UCSD-AML1 (cell line): ENCODE measurements around the gene DCC.

ENCODE experiments used
- DNase-seq: peaks from one replicate; lab custom pipeline; 2025; ENCODE audit not compliant: unreplicated experiment; lab: John Stamatoyannopoulos, UW

The DCC gene

DNA sequence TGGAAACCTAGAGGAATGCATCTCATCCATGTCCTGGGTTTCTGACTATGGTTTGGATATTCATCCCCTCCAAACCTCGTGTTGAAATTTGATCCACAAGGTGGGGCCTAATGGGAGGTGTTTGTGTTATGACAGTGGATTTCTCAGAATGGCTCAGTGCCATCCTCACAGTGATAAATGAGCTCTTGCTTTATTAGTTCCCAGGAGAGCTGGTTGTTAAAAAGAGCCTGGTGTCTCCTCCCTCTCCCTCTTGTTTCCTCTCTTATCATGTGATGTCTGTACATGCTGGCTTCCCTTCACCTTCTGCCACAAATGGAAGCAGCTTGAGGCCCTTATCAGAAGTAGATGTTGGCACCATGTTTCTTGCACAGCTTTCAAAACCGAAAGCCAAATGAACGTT is 424.3 kb downstream of the DCC start:
- DNase-seq: no peak

DNA sequence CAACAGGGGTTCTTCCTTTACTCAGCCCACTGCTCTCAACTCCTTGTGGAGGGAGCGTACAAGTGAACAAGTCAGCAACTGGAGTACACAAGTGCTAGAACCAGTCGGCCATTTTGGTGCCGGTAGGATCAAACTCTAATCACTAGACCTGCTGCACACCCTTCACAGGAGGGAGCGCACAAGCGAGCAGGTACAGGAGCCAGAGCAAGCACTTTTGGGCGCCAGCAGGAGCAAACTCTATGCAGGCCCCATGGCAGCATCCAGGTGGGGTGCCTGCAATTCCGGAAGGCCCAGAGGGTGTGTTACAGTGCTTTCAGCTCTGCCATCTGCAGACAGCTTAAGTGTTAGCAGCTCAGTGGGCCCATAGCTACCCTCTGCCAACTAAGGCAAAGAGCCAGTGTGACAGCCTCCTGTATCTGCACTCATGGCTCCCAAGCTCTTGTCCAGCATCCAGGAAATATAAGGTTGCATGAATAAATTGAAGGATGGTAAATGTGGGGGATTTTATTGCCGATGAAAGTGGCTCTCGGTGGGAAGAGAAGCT is 426.1 kb downstream of the DCC start:
- no peak for DNase-seq

DNA sequence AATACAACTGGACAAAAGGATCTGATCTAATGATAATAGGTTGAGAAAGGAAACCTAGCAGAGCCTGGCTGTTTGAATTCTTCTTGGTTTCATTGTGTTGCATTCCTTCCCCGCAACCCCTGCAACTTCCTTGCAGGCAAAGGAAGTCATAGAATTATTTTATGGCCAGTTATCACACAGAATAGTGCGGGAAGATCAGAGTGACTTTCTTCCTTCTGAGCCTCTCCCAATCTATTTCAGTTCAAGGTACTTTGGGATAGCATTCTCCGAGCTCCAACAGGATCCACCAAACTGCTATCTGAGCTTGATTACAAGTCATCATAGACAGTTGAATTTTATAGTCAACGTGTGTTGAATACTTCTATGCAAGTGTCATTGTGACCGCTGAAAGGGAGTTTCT is 441.1 kb downstream of the DCC start:
- DNase-seq: no peak

DNA sequence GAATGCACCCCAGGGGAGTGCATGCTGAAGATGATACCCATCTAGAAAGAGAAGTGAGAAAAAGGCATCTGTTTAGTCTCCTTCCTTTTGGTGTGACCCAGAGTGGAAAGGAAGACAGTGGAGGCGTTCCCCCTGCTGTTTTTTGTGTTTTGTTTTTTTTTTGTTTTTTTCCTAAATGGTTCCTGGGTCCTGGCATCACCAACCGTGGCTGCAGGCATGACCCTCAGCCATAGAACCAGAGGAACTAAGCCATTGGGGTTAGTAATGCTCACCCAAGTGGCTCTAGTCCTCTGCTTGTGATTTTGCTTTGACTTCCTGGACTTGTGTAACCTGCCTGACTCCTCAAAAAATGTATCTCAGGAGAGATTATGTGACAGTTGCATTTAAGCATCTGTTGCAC is 451.3 kb downstream of the DCC start:
- DNase-seq: no peak

DNA sequence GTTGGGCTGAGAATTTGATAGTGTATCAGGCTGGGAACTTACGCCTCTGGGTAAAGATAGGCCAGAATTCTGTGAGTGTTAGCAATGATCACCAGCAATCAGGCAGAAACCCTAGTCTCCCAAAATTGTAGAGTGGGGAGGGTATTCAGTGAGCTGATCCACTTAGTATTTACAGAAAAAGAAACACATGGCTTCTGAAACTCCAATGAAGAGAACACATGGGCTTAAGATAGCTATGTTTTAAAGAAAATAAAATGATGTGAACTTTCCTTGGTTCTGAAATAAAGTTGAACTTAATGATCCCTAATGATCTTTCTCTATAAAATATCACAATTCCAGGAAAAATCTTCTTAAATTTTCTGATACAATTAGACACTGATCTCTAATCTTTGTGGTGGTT is 472.8 kb downstream of the DCC start:
- no peak for DNase-seq

DNA sequence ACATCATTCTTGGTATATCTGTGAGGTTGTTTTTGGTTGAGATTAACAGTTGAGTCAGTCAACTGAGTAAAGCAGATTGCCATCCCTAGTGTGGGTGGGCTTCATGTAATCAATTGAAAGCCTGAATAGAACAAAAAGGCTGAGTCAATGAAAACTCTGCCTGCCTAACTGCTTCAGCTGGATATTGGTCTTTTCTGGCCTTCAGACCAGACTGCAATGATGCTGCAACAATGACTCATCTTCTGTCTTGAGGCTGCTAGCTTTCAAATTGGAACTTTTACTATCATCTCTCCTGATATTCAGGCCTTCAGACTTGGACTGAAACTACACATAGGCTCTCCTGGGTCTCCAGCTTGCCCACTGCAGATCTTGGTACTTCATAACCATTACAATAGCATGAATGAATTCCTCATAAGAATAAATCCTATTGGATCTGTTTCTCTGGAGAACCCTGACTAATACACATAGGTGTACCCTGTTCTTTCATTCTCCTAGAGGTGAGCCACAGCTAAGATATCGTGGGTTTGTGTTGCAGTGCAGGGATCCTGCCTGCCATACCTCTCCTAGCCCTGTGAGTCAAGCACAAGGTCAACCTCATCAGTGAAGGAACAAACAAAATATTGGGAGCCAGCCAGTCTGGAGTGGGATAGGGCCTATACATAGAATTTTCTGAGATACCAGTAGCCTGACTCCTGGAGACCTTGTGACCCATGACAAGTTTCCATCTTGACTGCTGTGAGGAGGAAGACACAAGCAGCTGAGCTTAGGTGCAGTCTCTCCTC is 473.8 kb downstream of the DCC start:
- DNase-seq: no peak

DNA sequence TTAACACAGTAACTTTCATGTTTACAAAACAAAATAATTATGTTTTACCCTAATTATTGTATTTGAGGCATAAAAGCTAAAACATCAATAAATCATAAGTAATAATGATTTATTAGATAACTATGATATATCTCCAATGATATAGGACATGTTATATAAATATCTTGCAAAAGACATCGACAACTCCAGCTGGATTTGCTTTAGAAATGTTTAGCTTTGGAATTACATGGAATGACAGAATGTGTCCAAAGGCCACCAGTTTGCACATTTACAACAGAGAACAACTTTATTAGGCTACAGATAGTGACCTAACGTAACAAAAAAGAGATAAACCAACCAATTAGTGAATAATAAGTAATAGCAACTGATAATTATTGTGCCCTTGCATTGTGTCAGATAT is 475.7 kb downstream of the DCC start:
- DNase-seq: no peak

DNA sequence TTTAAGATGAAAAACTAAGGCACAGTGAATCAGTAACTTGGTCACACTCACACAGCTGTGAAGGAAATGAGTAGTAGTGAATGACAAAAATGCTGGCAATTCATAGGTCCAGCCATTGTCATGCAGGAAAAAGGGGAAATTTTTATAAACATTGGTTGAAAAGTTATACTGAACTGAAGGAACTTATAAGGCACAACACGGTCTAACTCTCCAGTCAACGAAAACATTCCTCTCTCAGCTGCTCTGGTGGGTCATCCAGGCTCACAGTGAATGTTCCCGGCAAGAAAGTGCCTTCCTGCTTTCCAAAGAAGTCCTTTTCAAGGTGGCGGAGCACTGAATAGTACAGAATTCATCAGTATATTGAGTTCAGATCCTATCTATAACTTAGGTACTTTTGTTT is 476.1 kb downstream of the DCC start:
- no peak for DNase-seq

DNA sequence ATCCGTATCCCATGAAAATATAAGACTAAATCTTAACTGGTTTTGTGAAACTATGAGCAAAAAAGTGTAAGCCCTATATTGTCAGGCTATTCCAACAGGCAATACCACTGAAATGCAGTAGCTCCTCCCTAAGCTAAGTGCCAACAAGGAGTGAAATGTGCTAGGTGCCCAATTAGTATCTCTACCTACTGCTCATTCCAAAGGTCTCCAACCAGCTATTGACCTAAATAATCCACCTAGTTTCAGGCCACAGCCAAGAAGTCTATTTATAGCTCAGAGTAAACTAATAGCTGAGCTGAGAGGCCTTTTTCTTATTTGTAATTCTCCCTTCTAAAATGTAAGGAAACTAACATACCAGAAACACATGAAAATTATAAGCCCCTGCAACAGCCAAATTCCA is 482.2 kb downstream of the DCC start:
- DNase-seq: no peak

DNA sequence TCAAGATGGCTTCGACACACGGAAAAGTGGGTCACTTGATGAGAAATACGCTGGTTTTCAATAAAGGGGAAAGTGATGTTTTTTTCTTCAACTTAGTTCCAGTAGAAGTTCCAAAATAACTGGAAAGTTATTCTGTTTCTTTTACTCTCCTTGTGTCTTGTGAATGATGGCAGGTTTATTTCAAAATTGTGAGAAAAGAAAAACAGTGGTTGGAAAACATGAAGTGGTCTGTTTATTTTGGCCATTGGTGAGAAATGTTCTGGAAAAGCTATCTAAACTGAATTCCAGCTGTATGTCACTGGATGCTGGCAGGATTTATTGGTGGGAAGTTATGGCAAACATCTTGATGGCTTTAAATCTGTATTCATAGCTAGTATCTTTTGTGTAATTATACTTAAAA is 484.1 kb downstream of the DCC start:
- DNase-seq: no peak

DNA sequence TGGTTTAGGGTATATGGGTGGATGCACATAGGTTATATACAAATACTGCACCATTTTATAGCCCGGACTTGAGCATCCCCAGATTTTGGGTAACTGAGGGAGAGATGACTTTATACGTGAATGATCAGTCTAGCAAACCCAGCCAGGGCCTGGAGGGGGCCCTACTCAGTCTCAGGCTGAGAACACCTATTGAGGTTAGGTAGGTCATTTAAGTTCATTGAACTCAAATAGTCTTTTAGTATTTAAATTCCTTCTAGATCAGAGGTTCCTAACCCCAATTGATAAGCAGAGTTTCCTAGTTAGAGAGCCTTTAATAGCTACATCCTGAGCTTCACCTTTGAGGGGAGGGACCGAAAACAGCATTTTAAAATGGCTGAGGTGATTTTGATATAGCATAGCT is 487.0 kb downstream of the DCC start:
- DNase-seq: no peak

DNA sequence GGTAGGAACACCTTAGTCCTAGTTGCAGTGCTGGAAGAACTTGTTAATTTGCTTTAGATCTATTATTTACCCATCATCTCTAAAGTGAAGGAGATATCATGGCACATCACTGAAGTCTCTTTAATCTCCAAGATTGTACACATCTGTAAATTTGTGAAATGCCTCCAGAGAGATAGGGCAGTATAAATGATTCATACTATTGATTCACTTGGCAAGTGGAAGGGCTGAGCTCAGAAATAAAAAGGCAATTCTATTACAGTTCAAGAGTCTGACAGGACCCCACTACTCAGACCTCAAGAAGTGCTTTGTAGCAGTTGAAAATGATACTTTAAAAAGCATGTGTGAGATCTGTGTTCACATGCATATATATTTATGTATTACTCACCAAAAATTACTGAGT is 489.3 kb downstream of the DCC start:
- DNase-seq: no peak

DNA sequence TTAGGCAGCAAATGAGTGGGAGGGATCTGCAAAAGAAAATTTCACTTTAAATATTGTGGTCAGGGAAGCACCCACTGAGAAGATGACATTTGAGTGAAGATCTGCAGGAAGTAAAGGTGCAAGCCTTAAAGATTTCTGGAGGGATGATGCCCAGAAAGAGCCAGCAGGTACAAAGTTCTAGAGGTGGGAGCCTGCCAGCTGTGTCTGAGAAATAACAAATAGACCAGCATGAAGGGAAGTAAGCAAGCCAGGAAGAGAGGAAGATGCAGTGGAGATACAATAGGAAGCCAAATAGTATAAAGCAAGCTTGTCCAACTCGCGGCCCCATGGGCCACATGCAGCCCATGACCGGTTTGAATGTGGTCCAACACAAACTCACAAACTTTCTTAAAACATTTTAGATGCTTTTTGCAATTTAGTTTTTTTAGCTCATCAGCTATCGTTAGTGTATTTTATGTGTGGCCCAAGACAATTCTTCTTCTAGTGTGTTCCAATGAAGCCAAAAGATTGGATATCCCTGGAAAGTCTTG is 489.9 kb downstream of the DCC start:
- DNase-seq: no peak

DNA sequence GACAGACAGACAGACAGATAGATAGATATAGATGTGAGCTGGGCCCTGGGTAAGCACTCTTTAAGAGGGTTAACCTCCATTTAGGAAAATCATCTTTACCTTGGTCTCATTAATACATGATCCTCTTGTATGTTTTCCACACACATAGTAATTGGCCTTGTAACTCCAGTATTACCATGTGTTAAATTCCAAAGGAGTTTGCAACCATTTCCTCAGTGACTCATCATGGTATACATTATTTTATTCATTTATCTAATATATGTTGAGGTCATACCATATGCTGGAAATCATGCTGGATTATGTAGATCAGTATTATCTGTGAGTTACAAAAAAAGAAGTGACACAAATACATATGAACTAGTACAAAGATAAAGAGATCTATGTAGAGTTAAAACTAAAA is 504.3 kb downstream of the DCC start:
- no peak for DNase-seq

DNA sequence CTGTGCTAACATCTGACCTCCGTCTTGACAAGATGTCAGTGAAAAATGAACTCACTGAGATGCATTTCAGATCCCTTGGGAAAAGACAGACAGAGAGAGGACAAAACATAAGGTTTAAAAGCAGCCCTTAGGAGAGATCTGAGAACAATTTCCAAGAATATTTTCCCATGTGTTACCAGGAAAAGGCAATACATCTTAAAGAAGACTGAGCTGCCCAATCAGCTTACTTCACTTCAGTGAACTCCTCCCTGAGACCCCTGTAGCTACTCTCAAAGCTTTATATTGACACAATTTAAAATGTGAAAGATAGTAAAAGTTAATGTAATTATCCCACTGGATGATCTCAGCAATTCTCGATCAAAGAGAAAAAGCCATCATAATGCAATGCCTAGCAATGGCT is 505.0 kb downstream of the DCC start:
- DNase-seq: no peak

DNA sequence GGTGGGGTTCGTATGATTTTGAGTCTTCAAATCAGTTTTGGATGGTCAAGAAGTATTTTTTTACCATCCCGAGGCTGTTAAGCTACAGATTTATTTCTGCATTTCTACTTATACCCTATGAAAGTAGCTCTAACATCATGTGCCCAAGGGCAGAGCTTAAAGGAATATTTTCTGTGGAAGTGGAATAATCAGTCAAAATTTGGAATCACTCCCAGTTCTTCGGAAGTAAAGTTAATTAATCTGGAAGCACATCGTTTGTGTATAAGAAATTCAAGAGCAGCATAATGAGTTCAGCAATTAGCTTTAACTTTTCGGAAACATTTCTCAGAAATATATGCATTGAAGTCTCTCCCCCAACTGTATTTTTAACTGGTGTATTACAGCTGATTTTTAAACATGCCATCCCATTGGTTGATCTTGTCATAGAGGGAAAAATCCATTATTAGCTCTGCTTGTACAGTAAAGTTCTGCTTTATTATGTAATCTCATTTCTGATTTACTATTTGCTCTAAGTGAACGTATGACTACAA is 510.1 kb downstream of the DCC start:
- DNase-seq: no peak

DNA sequence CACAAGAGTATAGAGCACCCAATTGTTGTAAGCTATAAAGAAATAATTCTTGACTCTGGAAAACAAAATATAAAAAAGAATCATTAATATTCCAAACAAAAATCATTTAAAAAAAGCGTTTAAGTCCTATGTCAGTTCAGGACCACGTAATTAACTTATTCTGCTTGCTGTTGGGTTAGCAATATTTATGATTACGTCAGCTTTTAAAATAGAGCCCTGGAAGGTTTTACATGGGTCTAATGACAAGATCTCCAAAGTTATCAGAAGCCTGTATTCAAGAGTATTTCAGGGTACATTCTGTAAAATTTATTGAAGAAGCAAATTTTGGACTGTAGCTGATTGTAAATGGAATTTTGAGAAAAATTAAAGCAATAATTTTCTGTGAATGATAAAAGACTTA is 521.6 kb downstream of the DCC start:
- DNase-seq: no peak

DNA sequence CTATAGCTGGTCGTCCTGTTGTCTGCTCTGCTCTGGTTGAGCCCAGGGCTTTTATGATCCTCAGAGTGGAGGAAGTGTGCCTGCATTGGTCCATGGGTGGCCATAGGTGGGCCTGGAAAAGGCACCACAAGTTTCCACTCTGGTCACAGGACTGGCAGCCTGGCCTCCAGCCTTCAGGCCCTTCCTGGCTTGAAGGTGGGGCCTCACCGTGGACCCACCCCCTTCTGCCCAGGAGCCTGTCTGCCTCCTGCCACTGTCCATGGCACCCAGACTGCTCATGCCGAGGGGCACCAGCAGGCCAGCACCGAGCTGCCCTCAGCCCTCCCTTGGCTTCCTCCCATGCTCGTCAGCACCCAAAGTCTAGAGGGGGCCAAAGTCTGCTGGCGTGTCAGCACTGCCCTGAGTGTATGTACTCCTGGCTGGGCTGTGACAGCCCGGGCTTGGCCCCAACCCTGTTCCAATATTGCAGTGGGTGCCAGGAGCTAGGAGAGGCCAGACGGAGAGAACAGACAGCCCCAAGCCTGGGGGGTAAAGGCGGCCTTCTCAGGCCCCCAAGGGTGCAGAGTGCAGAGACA is 529.4 kb downstream of the DCC start:
- no peak for DNase-seq

DNA sequence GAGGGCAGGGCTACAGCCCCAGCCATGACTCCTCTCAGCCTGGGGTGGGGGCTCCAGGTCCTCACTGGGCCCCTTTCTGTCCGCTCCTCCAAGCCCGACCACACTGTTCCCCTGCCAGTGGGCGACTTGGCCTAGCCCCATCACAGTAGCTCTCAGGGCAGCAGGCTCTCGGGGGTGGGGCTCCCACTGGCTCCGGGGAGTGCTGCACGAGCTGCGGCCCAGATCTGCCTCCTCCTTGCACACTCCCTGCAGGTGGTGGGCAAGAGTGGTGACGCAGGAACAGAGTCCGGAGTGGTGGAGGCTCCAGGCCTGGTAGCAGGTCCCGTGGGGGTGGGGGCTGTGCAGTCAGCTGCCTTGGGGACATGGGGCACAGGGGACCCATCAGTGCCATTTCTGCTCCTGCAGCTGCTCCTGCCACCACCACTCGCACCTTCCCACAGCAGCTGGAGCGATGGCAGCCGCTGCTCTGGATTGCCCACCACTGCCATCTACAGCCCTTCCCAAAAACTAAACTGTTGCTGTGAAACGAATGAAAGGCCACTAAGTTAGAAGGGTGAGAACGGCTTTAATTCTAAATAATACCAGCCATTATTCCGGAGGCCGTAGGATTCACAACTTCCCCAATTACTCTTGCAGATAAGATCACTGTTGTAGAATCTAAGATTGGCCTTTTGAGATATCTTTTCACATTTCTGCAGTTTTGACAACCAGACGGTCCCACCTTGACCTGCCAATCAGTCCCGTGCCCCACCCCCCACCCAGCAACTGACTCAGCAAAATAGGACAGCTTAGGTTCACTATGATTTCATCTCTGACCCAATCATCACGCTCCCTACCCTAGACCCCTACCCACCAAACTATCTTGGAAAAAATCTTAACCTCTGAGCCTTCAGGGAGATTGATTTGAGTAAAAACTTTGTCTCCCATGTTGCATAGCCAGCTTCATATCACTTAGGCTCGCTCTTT is 530.2 kb downstream of the DCC start:
- no peak for DNase-seq

DNA sequence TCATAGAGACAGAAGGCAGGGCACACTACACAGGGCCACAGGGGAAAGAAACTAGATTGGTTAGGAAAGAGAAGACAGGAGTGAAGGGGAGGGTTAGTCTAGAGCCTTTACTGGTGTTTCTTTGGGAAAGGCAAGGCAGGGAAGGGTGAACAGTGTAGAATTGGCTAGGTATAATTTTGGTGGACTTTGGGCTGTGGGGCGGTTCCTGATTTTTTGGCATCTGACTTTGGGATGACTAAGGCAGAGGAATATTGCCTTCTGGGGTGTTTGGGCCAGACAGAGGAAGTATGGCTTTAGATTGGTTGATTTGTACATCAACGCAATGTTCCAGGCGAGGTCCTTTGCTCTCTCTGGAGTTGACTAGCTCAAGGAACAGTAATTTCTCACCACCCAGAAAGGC is 534.8 kb downstream of the DCC start:
- no peak for DNase-seq

DNA sequence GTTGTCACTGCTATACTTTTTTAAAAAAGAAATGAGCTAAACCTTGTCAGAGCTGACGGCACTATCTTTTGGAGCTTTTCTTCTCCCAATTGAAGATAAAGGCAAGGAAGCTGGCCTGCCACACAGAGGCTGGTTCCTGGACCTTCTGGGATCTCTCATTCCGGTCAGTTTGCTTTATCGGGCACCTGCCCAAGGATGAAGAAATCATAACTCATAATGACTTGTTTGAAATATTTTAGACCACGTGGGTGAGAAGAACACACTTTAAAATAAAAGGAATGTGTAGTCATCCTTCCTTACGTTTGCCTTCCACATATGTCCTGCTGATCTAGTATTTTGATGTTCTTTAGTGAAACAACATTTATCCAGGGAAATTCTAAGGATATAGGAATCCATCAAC is 535.7 kb downstream of the DCC start:
- no peak for DNase-seq
